ENCODE data around the gene NLRP9. TPM values are rescaled to one million over a fixed set of nuclear protein-coding genes. Genes with fewer than 3 reads are reported as not detected.

NLRP9 gene
- total RNA-seq, 1 experiment from 2014 or later, result not detected

DNA sequence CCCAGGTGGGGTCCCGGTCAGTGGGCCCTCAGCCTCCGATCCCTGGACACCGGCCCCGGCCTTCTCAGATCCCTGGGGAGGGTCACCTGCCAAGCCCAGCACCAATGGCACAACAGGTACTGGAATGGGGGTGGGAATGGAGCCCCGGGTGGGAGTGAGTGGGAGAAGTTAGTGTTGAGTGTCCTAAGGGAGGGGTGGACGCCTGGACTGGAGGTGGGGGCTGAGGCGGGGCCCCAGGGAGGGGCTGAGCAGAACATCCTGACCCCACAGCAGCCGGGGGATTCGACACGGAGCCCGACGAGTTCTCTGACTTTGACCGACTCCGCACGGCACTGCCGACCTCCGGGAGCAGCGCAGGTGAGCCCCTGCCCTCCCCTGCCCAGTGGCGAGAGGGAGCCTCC is 45.5 kb downstream of the NLRP9 start (continued):
- TF ChIP-seq, protein P1, sequence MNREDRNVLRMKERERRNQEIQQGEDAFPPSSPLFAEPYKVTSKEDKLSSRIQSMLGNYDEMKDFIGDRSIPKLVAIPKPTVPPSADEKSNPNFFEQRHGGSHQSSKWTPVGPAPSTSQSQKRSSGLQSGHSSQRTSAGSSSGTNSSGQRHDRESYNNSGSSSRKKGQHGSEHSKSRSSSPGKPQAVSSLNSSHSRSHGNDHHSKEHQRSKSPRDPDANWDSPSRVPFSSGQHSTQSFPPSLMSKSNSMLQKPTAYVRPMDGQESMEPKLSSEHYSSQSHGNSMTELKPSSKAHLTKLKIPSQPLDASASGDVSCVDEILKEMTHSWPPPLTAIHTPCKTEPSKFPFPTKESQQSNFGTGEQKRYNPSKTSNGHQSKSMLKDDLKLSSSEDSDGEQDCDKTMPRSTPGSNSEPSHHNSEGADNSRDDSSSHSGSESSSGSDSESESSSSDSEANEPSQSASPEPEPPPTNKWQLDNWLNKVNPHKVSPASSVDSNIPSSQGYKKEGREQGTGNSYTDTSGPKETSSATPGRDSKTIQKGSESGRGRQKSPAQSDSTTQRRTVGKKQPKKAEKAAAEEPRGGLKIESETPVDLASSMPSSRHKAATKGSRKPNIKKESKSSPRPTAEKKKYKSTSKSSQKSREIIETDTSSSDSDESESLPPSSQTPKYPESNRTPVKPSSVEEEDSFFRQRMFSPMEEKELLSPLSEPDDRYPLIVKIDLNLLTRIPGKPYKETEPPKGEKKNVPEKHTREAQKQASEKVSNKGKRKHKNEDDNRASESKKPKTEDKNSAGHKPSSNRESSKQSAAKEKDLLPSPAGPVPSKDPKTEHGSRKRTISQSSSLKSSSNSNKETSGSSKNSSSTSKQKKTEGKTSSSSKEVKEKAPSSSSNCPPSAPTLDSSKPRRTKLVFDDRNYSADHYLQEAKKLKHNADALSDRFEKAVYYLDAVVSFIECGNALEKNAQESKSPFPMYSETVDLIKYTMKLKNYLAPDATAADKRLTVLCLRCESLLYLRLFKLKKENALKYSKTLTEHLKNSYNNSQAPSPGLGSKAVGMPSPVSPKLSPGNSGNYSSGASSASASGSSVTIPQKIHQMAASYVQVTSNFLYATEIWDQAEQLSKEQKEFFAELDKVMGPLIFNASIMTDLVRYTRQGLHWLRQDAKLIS (CRISPR knock-in tag; IDR thresholded peaks at IDR 0.05; ENCODE audit: borderline replicate concordance), result no peak
- TF ChIP-seq ZNF138 (CRISPR knock-in tag; conservative IDR thresholded peaks at IDR 0.05) (no peak), FOXJ3 (CRISPR knock-in tag; IDR thresholded peaks at IDR 0.05; ENCODE audit: borderline replicate concordance) (no peak), TEAD4 (CRISPR knock-in tag; IDR thresholded peaks at IDR 0.05) (no peak), ELF4 (CRISPR knock-in tag; IDR thresholded peaks at IDR 0.05; ENCODE audit: low read depth) (no peak)
- TF ChIP-seq, protein P2, sequence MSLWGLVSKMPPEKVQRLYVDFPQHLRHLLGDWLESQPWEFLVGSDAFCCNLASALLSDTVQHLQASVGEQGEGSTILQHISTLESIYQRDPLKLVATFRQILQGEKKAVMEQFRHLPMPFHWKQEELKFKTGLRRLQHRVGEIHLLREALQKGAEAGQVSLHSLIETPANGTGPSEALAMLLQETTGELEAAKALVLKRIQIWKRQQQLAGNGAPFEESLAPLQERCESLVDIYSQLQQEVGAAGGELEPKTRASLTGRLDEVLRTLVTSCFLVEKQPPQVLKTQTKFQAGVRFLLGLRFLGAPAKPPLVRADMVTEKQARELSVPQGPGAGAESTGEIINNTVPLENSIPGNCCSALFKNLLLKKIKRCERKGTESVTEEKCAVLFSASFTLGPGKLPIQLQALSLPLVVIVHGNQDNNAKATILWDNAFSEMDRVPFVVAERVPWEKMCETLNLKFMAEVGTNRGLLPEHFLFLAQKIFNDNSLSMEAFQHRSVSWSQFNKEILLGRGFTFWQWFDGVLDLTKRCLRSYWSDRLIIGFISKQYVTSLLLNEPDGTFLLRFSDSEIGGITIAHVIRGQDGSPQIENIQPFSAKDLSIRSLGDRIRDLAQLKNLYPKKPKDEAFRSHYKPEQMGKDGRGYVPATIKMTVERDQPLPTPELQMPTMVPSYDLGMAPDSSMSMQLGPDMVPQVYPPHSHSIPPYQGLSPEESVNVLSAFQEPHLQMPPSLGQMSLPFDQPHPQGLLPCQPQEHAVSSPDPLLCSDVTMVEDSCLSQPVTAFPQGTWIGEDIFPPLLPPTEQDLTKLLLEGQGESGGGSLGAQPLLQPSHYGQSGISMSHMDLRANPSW (CRISPR knock-in tag; conservative IDR thresholded peaks at IDR 0.05; ENCODE audit: low read depth), result no peak
- TF ChIP-seq, protein P3, sequence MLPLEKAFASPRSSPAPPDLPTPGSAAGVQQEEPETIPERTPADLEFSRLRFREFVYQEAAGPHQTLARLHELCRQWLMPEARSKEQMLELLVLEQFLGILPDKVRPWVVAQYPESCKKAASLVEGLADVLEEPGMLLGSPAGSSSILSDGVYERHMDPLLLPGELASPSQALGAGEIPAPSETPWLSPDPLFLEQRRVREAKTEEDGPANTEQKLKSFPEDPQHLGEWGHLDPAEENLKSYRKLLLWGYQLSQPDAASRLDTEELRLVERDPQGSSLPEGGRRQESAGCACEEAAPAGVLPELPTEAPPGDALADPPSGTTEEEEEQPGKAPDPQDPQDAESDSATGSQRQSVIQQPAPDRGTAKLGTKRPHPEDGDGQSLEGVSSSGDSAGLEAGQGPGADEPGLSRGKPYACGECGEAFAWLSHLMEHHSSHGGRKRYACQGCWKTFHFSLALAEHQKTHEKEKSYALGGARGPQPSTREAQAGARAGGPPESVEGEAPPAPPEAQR (CRISPR knock-in tag; IDR thresholded peaks at IDR 0.05), result no peak
- TF ChIP-seq, protein P4, sequence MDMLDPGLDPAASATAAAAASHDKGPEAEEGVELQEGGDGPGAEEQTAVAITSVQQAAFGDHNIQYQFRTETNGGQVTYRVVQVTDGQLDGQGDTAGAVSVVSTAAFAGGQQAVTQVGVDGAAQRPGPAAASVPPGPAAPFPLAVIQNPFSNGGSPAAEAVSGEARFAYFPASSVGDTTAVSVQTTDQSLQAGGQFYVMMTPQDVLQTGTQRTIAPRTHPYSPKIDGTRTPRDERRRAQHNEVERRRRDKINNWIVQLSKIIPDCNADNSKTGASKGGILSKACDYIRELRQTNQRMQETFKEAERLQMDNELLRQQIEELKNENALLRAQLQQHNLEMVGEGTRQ (CRISPR knock-in tag; IDR thresholded peaks at IDR 0.05), result no peak
- TF ChIP-seq, protein P5, sequence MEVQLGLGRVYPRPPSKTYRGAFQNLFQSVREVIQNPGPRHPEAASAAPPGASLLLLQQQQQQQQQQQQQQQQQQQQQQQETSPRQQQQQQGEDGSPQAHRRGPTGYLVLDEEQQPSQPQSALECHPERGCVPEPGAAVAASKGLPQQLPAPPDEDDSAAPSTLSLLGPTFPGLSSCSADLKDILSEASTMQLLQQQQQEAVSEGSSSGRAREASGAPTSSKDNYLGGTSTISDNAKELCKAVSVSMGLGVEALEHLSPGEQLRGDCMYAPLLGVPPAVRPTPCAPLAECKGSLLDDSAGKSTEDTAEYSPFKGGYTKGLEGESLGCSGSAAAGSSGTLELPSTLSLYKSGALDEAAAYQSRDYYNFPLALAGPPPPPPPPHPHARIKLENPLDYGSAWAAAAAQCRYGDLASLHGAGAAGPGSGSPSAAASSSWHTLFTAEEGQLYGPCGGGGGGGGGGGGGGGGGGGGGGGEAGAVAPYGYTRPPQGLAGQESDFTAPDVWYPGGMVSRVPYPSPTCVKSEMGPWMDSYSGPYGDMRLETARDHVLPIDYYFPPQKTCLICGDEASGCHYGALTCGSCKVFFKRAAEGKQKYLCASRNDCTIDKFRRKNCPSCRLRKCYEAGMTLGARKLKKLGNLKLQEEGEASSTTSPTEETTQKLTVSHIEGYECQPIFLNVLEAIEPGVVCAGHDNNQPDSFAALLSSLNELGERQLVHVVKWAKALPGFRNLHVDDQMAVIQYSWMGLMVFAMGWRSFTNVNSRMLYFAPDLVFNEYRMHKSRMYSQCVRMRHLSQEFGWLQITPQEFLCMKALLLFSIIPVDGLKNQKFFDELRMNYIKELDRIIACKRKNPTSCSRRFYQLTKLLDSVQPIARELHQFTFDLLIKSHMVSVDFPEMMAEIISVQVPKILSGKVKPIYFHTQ (CRISPR knock-in tag; IDR thresholded peaks at IDR 0.05), result no peak
- TF ChIP-seq, protein P6, sequence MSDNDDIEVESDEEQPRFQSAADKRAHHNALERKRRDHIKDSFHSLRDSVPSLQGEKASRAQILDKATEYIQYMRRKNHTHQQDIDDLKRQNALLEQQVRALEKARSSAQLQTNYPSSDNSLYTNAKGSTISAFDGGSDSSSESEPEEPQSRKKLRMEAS (CRISPR knock-in tag; IDR thresholded peaks at IDR 0.05), result no peak

DNA sequence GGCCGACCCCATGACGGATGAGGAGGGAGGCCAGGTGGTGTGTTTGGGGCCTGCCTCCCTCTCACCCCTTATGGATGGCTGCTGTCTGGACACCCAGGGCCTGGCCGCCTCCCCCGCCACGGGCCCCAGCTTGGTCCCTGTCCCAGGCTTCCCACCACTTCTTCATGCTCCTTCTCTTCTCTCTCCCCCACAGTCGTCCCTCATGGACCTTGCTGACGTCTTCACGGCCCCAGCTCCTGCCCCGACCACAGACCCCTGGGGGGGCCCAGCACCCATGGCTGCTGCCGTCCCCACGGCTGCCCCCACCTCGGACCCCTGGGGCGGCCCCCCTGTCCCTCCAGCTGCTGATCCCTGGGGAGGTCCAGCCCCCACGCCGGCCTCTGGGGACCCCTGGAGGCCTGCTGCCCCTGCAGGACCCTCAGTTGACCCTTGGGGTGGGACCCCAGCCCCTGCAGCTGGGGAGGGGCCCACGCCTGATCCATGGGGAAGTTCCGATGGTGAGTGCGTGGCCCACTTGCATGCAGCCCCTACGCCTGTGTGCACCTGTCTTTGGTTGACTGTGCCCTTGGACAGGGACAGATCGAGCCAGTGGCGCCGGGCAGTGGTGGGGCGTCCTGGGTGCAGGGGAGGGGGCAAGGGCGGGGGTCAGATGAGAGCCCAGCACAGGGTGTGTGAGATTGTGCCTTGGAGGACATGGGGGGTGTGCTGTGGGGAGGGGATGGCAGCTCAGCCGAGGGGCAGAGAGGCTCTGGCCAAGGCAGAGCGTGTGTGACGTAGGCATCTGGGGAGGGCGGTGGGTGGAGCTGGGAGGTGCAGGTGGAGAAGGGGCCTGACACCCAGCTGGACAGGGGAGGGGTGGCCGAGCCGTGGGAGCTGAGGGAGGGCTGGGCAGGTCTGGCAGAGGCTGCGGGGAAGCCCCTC is 46.4 kb downstream of the NLRP9 start:
- Mint-ChIP-seq H3K36me3 (peaks cover 13% of the 10 kb centered on the region; the same call in 1 of the 2 replicates), H3K9me3 (no peaks in the 10 kb centered on the region), H3K27me3 (ENCODE audit: low read depth) (no peaks in the 10 kb centered on the region), H3K4me1 (no peaks in the 10 kb centered on the region), H3K4me3 (no peak overlapping the region), H3K27ac (no peak overlapping the region)
- ATAC-seq (no peak), DNase-seq (ENCODE audit: low spot score) (no peak)
- POLR2A ChIA-PET, result no interaction called here
- CTCF ChIA-PET, result no interaction called here
- TF ChIP-seq GTF2I (CRISPR knock-in tag; conservative IDR thresholded peaks at IDR 0.05), result no peak
- TF ChIP-seq, protein P7, sequence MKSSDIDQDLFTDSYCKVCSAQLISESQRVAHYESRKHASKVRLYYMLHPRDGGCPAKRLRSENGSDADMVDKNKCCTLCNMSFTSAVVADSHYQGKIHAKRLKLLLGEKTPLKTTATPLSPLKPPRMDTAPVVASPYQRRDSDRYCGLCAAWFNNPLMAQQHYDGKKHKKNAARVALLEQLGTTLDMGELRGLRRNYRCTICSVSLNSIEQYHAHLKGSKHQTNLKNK (CRISPR knock-in tag; IDR thresholded peaks at IDR 0.05), result no peak
- TF ChIP-seq, protein P3 (CRISPR knock-in tag; IDR thresholded peaks at IDR 0.05), result no peak
- no peak for TF ChIP-seq TEAD1 (CRISPR knock-in tag; IDR thresholded peaks at IDR 0.05)
- TF ChIP-seq ZNF138 (CRISPR knock-in tag; conservative IDR thresholded peaks at IDR 0.05), result no peak
- TF ChIP-seq ATF1 (CRISPR knock-in tag; IDR thresholded peaks at IDR 0.05), result no peak
- TF ChIP-seq NR2C2 (CRISPR knock-in tag; IDR thresholded peaks at IDR 0.05), result no peak
- TF ChIP-seq, protein P4 (CRISPR knock-in tag; IDR thresholded peaks at IDR 0.05), result no peak
